OCI-LY7 (cell line): ENCODE results near the gene CPD.

Experiments used
- CTCF ChIP-seq: fragments of 200-600 bp; sonication (generic); conservative IDR thresholded peaks from 2 replicates; pipeline ENCODE4 v1.5.1; 2014; ENCODE audit warnings: mild to moderate bottlenecking, antibody characterized with exemption, low read length, moderate library complexity, mixed read lengths
- EZH2phosphoT487 ChIP-seq: fragments of 200-600 bp; sonication (generic); IDR thresholded peaks from 2 replicates; pipeline ENCODE4 v1.6.1; 2018; ENCODE audit warnings: low read depth, borderline replicate concordance, mild to moderate bottlenecking, mixed run types, antibody characterized with exemption, low read length, moderate library complexity, mixed read lengths

GRCh38 chr17:30343796-30344195, 34.9 kb upstream of the CPD start:
- TF ChIP-seq CTCF = no peak
- no peak for TF ChIP-seq EZH2phosphoT487
